Fibroblast of skin of back (primary cell): ENCODE data around the gene CDX2.

Experiments
- DNase-seq: peaks from one replicate; pipeline ENCODE4 v3.0.0-alpha.2; 2013

The CDX2 gene

DNA sequence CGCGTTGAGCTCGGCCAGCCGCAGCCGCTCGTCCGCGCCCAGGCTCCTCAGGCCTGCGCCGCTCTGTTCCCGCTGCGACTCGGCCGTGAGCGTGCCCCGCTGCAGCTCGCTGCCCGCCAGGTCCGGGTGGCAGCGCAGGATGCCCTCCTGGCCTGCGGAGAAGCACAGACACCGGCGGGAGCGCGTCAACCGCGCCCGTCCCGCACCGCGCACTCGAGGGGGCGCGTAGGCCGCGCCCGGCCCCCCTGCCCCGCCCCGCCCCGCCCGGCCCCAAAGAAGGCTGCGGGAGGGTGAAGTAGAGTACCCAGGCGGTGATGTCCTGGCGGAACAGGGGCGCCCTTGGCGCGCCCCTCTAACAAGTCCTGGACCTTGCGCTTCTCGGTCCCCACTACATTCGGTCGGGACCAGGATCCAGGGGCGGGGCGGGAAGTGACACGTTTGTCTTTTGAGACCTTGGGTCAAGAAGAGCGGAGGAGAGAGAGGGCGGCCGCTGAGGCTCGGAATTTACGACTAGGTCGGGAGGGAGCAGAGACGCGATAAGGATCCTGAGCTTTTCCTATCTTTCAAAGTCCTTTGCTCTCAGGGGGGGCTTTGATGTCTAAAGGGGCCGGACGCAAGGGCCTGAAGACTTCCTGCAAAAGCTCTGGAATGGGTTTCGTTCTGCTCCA is 9.3 kb upstream of the CDX2 start:
- no peak for DNase-seq

DNA sequence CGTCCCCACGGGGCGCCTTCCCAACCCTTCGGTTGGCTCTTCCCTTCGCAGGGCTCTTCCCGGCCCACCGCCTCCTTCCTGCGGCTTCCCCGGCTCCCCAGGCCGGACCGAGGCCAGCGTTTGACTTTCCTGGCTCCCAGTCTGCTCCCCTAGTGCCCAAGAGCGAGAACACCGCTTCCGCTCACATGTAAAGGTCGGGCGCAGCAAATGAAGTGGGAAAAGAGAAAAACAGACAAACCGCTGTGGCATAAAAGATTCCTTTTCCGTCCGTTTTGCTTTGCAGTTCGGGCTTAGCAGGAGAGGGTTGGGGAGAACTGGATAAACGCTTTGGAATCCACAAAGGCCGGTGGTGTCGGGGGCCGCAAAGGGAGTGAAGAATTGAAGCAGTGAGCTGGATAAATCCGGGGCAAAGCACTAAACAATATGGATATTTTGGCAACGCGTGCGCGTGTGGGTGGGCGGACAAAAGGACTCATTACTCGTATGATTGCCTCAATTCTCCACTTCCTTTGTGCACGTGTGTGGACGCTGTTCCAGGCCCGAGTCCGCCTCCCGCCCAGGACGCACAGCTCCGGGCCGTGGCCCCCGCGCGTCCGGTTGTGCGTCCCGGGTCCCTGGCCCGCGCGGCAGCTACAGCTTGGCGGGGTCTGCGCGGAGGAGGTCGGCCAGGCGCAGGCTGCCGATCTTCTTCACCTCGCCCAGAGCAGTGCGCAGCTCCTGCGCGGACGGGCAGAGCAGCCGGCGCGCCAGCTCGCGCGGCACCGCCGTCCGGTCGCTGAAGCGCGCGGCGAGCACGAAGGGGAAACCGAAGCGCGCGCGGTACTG is 8.6 kb upstream of the CDX2 start:
- DNase-seq = no peak

GRCh38 chr13:27976362-27977091 is 7.4 kb upstream of the CDX2 start:
- DNase-seq = no peak

DNA sequence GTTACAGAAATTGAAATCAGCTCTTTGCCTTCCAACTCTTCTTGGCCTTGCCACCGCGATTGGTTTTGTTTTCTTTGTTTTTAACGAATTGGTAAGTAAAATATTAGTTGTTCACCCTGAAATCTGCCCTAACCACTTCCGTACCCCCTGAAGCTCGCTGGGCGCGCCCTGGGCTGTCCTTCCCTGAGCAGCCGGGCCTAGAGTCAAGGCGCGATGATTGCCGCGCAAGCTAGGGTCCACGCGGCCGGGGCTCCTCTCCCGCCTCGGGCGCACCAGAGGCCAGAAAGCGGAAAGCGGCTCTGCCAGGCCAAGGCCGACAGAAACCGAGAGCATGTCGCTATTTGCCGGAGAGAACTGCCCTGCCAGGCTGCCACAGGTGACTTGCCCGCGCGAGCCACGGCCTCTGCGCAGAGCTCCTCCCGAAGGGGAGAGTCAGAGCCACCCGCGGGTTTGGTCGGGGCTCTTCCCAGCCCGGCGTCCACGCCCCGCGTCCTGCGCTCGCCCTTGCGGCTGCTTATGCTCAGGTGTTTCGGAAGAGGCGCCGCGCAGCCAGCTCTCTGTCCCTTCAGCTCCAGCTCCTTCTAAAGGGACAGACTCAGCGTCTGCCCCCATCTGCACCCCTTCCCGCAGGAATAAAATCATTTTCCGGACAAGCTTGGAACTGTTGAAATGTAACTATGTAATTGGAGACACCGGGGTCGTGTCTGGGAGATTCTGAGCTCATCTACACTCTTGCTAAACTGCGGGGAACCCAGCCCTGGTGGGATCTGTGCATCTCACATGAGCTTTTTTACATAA is 6.6 kb upstream of the CDX2 start:
- no peak for DNase-seq

DNA sequence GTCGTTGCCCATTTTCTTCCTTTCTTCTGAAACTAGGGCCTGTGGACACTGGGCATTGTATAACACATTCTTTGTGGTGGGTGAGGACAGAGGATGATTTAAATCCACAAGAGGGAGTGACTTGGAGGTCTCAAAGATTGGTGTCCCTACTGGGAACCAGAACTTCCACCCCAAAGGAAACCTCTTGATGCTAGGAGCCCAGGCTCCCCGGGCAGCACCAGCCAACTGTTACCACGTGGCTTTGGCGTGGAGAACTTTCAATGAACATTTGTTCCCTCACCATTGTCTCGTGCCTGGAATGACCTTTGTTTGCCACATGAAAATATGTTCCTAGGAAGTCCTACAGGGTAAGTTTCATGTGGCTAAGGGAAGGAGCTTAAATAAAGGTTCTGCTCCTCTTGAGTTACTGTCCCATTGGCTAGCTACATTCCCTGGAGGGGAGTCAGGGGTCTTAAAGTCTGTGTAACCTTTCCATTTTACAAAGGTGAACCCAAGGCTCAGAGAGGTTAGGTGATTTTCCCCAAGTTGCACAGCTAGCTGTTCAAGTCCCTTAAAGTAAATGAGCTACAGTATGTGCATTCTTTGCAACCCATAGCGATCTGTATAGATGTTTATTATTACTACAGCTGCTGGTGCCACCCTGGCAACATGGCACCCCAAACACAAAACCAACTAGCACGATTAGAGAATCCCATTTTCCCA is 5.0 kb upstream of the CDX2 start:
- no peak for DNase-seq

DNA sequence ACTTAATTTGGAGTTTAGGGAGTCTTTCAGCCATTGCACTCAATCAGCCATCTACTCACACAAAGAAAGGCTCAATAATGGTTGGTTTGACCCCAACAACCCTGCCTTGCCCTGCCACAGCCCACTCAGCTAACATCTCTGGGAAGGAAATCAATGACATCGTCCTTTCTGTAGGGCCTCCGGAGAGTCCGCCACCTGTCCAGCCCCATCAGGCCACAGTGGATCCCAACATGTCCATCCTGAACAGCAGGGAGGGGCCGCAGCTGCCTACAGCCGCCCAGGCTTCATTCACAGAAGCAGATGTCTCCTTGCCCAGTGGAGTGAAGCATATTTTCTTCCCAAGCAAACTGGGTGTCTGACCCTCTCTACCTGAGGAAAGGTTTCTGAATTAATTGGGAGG is 4.2 kb upstream of the CDX2 start:
- no peak for DNase-seq

DNA sequence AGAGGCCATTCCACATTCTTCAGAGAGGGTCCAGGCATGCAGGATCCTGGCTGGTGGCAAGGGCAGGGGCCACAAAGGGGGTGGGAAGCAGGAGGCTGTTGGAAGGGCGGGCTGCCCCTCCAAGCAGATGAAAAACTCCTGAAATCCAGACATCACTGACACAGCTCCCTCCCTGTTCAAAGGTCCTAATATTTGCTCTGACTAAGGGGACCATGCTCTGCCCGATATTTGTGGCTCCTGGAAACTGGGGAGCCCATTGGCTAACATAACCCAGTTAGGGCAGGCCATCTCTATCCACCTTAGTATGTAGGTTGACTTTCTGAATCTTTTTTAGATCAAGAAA is 3.3 kb upstream of the CDX2 start:
- no peak for DNase-seq

DNA sequence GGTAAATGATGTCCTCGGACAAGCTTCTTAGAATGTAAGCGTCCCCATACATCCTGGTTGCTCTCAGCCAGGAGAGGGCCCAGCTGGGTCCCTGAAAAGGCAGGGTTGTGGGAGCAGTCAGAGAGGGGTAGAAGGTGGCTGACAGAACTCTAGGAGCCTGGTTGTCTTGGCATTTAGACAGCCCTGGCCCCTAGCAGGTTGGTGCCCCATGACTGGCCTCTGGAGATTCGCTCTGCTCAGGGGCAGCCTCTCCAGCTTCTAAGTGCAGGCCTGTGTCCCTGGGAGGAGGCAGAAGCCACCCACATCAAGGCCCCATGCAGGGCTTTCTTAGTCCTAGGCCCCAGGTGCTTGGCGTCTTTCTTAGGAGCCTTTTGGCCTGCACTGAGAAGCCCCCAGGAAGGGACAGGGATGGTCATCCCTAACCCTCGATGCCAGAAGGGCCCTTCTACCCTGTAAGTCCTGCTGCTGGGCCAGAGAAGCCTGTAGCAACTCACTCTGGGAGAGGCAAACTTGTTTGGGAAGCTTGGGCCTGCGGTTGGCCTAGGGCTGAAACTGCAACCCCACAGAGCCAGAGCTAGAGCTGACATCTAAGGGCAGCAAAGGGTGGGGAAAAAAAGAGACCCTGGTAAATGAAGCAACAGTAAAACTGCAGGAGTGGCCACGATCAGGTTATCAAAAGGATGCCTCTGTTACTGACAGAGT is 2.8 kb upstream of the CDX2 start:
- DNase-seq = no peak

DNA sequence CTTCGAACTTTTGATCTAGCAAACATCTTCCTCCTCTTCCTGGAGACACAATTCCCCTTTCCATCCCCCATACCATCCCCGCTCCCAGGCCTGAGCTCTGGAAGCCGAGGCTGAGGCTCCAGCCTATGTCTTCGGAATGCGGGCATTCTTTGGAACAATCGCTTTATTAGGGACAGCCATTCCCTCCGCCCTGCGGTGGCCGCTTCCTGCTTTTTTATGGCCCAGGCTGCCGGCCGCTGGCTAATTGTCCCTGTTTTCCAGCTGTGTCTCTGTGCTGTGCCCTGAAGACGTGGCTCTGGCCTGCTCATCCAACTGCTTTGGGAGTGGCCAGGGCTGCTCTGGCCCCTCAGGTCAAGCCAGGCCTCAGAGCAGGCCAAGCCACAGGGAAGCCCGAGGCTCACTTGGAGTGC is 2.1 kb upstream of the CDX2 start:
- DNase-seq = no peak

GRCh38 chr13:27970382-27971235 is 1.5 kb upstream of the CDX2 start:
- DNase-seq = no peak

DNA sequence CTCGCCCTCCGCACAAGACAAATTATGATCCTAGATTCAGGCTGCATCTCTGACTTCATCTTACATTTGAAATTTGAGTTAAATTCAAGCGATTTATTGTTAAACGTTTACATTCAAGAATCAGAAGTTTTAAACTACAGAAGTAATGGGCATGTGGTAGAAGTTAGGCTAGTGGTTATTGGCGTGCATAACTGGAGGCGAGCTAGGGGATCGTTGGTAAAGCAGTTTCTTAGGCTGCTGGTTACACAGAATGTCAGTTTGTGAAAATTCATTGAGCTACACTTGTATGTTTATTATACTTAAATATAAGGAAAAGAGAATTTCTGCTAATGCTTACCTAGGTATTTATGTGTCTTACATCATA is 733 bp upstream of the CDX2 start:
- DNase-seq = no peak

GRCh38 chr13:27968316-27969081 is 616 bp downstream of the CDX2 start:
- DNase-seq = no peak

- DNase-seq = no peak
Observed at GRCh38 chr13:27967736-27968315, 1.3 kb downstream of the CDX2 start.

GRCh38 chr13:27967203-27967735 is 1.8 kb downstream of the CDX2 start:
- no peak for DNase-seq

- no peak for DNase-seq
Observed at GRCh38 chr13:27966641-27967202, 2.4 kb downstream of the CDX2 start.

GRCh38 chr13:27965740-27966640 is 3.1 kb downstream of the CDX2 start:
- DNase-seq = no peak

GRCh38 chr13:27965343-27965739 is 3.8 kb downstream of the CDX2 start:
- no peak for DNase-seq
